Upper lobe of left lung (tissue), 6 donors: Measurements from ENCODE around the gene VEGFB. TPM values are rescaled to one million over a fixed set of nuclear protein-coding genes. Genes with fewer than 3 reads are reported as not detected.
A peak's percentile ranks its signal among the peaks of the same experiment; 100 is the strongest.

ENCODE experiments used
- ATAC-seq, 2 donors: fragments of 200-7000 bp; cut with Tn5 transposase; one replicate each; pipeline ENCODE4 v1.9.1; 2022; ENCODE audit warnings: mild to moderate bottlenecking in 2 of 2, moderate library complexity in 2 of 2; ENCODE audit not compliant: low FRiP score in 2 of 2
- DNase-seq, 2 donors: peaks; one replicate each; pipeline ENCODE4 v3.0.0-alpha.2; 2019 to 2020
- H3K27ac ChIP-seq, 4 donors: fragments of 200-600 bp; sonication (generic); one replicate each; pipeline ENCODE4 v1.5.1; 2016 to 2019
- H3K27me3 ChIP-seq, 4 donors: fragments of 200-600 bp; sonication (generic); one replicate each; pipeline ENCODE4 v1.5.1; 2017 to 2019
- H3K36me3 ChIP-seq, 4 donors: fragments of 200-600 bp; sonication (generic); one replicate each; pipeline ENCODE4 v1.5.1; 2016 to 2019
- H3K4me1 ChIP-seq, 4 donors: fragments of 200-600 bp; sonication (generic); one replicate each; pipeline ENCODE4 v1.5.1; 2018 to 2019
- H3K4me3 ChIP-seq, 4 donors: fragments of 200-600 bp; sonication (generic); one replicate each; pipeline ENCODE4 v1.5.1; 2017 to 2019; ENCODE audit warnings: mild to moderate bottlenecking in 2 of 4, moderate library complexity in 1 of 4
- H3K9me3 ChIP-seq, 4 donors: fragments of 200-600 bp; sonication (generic); one replicate each; pipeline ENCODE4 v1.5.1; 2018 to 2019
- CTCF ChIP-seq, 6 experiments: fragments of 450-650 bp in 4 of 6; fragments of 200-600 bp in 2 of 6; sonication (generic) in 2 of 6; IDR thresholded peaks; one replicate each; pipeline ENCODE4 v1.5.1; 2016 to 2019; ENCODE audit warnings: antibody characterized with exemption in 6 of 6
- EP300 ChIP-seq, 4 donors: sonication (generic); formaldehyde crosslinking; IDR thresholded peaks; one replicate each; pipeline ENCODE4 v1.5.1; 2017; ENCODE audit warnings: antibody characterized with exemption in 4 of 4, control low read depth in 2 of 4
- POLR2A ChIP-seq, 4 donors: fragments of 450-650 bp; IDR thresholded peaks; one replicate each; pipeline ENCODE4 v1.5.1; 2016 to 2017; ENCODE audit warnings: antibody characterized with exemption in 4 of 4, mild to moderate bottlenecking in 2 of 4
- POLR2AphosphoS5 ChIP-seq, 2 donors: sonication (generic); formaldehyde crosslinking; IDR thresholded peaks; one replicate each; pipeline ENCODE4 v1.5.1; 2017; ENCODE audit warnings: antibody characterized with exemption in 2 of 2
- WGBS, 2 donors: methylation state at CpG; one replicate each; pipeline ENCODE4 v1.1.5; 2017 to 2018; 5-methylcytosine and 5-hydroxymethylcytosine counted together
- total RNA-seq, 6 donors: library from RNA; depleted of rRNA in 4 of 6; stranded (reverse); fragments of >200 nt in 4 of 6; gene quantifications; one replicate each; pipeline versions ENCODE4 v1.1.0 to v1.2.1, GENCODE V29; 2016 to 2021
- donor health status: DM: no; HTN: no; CAD: no; lungs with moderate emphysema.
- donor health status: DM: no; HTN: yes; CAD: no; lungs with severe emphysema.

The VEGFB gene
- total RNA-seq, 6 donors from 2014 or later: 25.1 to 171 (median 124) TPM

- peak; percentile 51 to 87 for DNase-seq
- WGBS, 2 donors: 25 to 52% methylated on average over 12 to 22 of the region's 23 CpGs
- H3K27ac ChIP-seq: peak overlapping the region; percentile 96 to 98 (median 96)
- peaks cover 29 to 38% (median 33%) of the 10 kb centered on the region in 4 donors for H3K4me1 ChIP-seq
- peak overlapping the region in 3 of 4 donors; percentile 75 to 92 (median 78) for H3K4me3 ChIP-seq
- no peak for ATAC-seq
- H3K36me3 ChIP-seq: peaks cover 1 to 39% (median 33%) of the 10 kb centered on the region in 4 donors
- no peaks in the 10 kb centered on the region for H3K9me3 ChIP-seq
- no peaks in the 10 kb centered on the region for H3K27me3 ChIP-seq
- TF ChIP-seq CTCF (IDR thresholded peaks at IDR 0.05) (peak in 2 of 6 experiments; percentile 5 to 28), POLR2AphosphoS5 (IDR thresholded peaks at IDR 0.05) (no peak)
Observed at GRCh38 chr11:64268025-64268892, 33.9 kb downstream of the VEGFB start.

- 2 to 3% methylated on average over 20 to 27 of the region's 34 CpGs for WGBS, 2 donors
- H3K4me1 ChIP-seq: peaks cover 29 to 39% (median 34%) of the 10 kb centered on the region in 4 donors
- peaks cover 0 to 32% (median 25%) of the 10 kb centered on the region in 4 donors for H3K36me3 ChIP-seq
- no peaks in the 10 kb centered on the region for H3K27me3 ChIP-seq
- no peaks in the 10 kb centered on the region for H3K9me3 ChIP-seq
- H3K27ac ChIP-seq: peak overlapping the region; percentile 96 to 98 (median 96)
- ATAC-seq (peak; percentile 0 to 42), DNase-seq (peak in 1 of 2 donors; percentile 70)
- peak overlapping the region; percentile 75 to 92 (median 80) for H3K4me3 ChIP-seq
- TF ChIP-seq CTCF (IDR thresholded peaks at IDR 0.05) (no peak), POLR2AphosphoS5 (IDR thresholded peaks at IDR 0.05) (peak in 1 of 2 donors; percentile 26)
Observed at GRCh38 chr11:64268893-64269539, 34.6 kb downstream of the VEGFB start.

DNA sequence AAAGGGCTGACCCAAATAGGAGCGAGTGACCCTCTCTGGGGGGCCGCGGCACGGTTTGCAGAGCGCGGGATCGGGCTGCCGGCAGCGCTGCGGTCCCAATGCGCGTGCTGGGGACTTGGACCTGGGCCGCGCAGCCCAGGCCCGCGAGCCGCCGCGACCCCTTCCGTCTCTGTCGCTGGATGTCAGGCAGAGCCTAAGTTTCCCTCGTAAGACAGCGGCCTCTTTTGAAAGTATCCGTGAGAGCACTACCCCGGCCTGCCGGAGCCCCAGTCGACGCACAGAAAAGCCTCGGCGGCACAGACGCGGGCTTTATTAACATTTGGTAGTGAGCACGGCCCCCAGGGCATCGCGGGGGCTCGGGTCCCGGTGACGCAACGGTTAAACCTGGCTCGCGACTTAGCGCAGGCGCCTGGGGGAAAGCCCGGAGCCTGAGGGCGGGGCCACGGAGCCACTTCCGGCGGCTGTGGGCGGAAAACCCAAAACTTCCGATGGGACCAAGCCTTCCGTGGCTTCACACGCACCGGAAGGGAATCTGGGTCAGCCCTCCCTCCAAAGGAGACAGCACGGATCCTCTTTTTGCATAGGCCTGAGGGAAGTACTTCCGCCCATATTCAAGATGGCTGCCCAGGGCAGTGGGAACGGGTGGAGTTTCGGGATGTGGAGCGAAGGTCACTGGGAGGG lies 35.3 kb downstream of the VEGFB start:
- Histone ChIP-seq H3K36me3 (peaks cover 0 to 25% (median 22%) of the 10 kb centered on the region in 4 donors), H3K27ac (peak overlapping the region; percentile 96 to 98 (median 96)), H3K4me3 (peak overlapping the region; percentile 75 to 92 (median 80)), H3K9me3 (no peaks in the 10 kb centered on the region), H3K4me1 (peaks cover 29 to 41% (median 34%) of the 10 kb centered on the region in 4 donors), H3K27me3 (no peaks in the 10 kb centered on the region)
- ATAC-seq (peak; percentile 93 to 96), DNase-seq (peak; percentile 98 to 99)
- peak in 3 of 4 donors; percentile 42 to 74 (median 64) for TF ChIP-seq POLR2A (IDR thresholded peaks at IDR 0.05)
- TF ChIP-seq EP300 (IDR thresholded peaks at IDR 0.05): peak in 2 of 4 donors; percentile 63 to 69
- TF ChIP-seq CTCF (IDR thresholded peaks at IDR 0.05): peak in 5 of 6 experiments; percentile 13 to 32 (median 26)
- TF ChIP-seq POLR2AphosphoS5 (IDR thresholded peaks at IDR 0.05): peak; percentile 96 to 98
- 0% methylated on average over 8 to 36 of the region's 58 CpGs for WGBS, 2 donors

- H3K27me3 ChIP-seq: no peaks in the 10 kb centered on the region
- peaks cover 0 to 32% (median 17%) of the 10 kb centered on the region in 4 donors for H3K36me3 ChIP-seq
- no peaks in the 10 kb centered on the region for H3K9me3 ChIP-seq
- H3K4me3 ChIP-seq: no peak overlapping the region
- peak overlapping the region in 1 of 4 donors; percentile 30 for H3K27ac ChIP-seq
- no peak for DNase-seq
- peaks cover 7 to 29% (median 13%) of the 10 kb centered on the region in 4 donors for H3K4me1 ChIP-seq
- 88 to 92% methylated on average over 11 to 15 of the region's 15 CpGs for WGBS, 2 donors
- no peak for ATAC-seq
- TF ChIP-seq POLR2A (IDR thresholded peaks at IDR 0.05) (no peak), POLR2AphosphoS5 (IDR thresholded peaks at IDR 0.05) (no peak)
Observed at GRCh38 chr11:64275031-64275800, 40.8 kb downstream of the VEGFB start.
